Suprapubic skin (tissue), 4 donors: ENCODE results near the gene MOAP1.

ENCODE experiments used
- POLR2A ChIP-seq, 2 donors: fragments of 450-650 bp; IDR thresholded peaks; one replicate each; pipeline ENCODE4 v1.6.1; 2017; ENCODE audit warnings: antibody characterized with exemption in 2 of 2, mild to moderate bottlenecking in 2 of 2, moderate library complexity in 2 of 2
- POLR2AphosphoS5 ChIP-seq, 3 donors: sonication (generic); formaldehyde crosslinking; IDR thresholded peaks; one replicate each; pipeline ENCODE4 v1.6.1; 2017; ENCODE audit warnings: antibody characterized with exemption in 3 of 3
- TF ChIP-seq, protein P1 (sequence below), 2 donors: fragments of 200-600 bp in 1 of 2; fragments of 450-650 bp in 1 of 2; sonication (generic) in 1 of 2; IDR thresholded peaks; one replicate each; pipeline ENCODE4 v1.5.1; 2016 to 2019; ENCODE audit warnings: antibody characterized with exemption in 2 of 2, mild to moderate bottlenecking in 1 of 2, moderate library complexity in 1 of 2

DNA sequence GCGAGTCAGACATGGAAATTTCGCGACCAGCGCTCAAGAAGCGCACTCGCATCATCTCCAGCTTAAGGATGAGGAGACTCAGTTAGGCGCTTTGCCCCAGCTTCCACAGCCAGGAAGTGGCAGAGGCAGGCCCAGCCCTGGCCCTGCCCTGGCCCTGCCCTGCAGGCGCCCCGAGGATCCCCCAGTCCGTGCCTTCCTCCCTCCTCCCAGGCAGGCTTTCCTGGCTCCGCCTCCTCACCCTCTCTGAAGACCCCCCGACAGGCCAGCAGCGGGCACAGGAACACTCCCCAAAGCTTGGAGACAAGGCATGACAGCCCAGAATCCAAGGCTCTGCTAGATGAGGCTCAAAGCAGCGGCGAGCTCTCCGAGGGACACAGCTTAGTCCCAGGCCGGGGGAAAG, 47.5 kb upstream of the MOAP1 start:
- TF ChIP-seq POLR2A (IDR thresholded peaks at IDR 0.05), result no peak
- TF ChIP-seq, protein P1, sequence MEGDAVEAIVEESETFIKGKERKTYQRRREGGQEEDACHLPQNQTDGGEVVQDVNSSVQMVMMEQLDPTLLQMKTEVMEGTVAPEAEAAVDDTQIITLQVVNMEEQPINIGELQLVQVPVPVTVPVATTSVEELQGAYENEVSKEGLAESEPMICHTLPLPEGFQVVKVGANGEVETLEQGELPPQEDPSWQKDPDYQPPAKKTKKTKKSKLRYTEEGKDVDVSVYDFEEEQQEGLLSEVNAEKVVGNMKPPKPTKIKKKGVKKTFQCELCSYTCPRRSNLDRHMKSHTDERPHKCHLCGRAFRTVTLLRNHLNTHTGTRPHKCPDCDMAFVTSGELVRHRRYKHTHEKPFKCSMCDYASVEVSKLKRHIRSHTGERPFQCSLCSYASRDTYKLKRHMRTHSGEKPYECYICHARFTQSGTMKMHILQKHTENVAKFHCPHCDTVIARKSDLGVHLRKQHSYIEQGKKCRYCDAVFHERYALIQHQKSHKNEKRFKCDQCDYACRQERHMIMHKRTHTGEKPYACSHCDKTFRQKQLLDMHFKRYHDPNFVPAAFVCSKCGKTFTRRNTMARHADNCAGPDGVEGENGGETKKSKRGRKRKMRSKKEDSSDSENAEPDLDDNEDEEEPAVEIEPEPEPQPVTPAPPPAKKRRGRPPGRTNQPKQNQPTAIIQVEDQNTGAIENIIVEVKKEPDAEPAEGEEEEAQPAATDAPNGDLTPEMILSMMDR (IDR thresholded peaks at IDR 0.05), result no peak
- TF ChIP-seq POLR2AphosphoS5 (IDR thresholded peaks at IDR 0.05), result no peak
